Colonic mucosa (tissue), 4 donors: Measurements from ENCODE around the gene MPRIP. TPM values are rescaled to one million over a fixed set of nuclear protein-coding genes. Genes with fewer than 3 reads are reported as not detected.
"Not testable (repeated sequence)": the region's sequence is repeated elsewhere in the genome, so short reads cannot be mapped to it uniquely, and the experiment has no call there.

Source experiments
- DNase-seq: peaks from one replicate; pipeline ENCODE4 v3.0.0-alpha.2; 2020
- H3K27ac ChIP-seq: fragments of 200-600 bp; one replicate; pipeline ENCODE4 v1.8.0; 2021
- H3K27me3 ChIP-seq: fragments of 200-600 bp; one replicate; pipeline ENCODE4 v1.8.0; 2021
- H3K36me3 ChIP-seq: fragments of 200-600 bp; one replicate; pipeline ENCODE4 v1.8.0; 2021
- H3K4me1 ChIP-seq: fragments of 200-600 bp; one replicate; pipeline ENCODE4 v1.8.0; 2021; ENCODE audit warnings: mild to moderate bottlenecking
- H3K4me3 ChIP-seq: fragments of 200-600 bp; one replicate; pipeline ENCODE4 v1.8.0; 2021
- H3K9ac ChIP-seq, 2 donors: one replicate each; pipeline ENCODE4 v1.7.0; 2013; ENCODE audit warnings: control low read depth in 2 of 2, low read depth in 2 of 2, low read length in 2 of 2
- H3K9me3 ChIP-seq: fragments of 200-600 bp; one replicate; pipeline ENCODE4 v1.8.0; 2021
- CTCF ChIP-seq: fragments of 200-600 bp; IDR thresholded peaks from one replicate; pipeline ENCODE4 v1.8.0; 2022; ENCODE audit warnings: antibody characterized with exemption, mild to moderate bottlenecking
- intact Hi-C: fragments of 100-400 bp; cut with DNase I; formaldehyde crosslinking; loops from one replicate; pipeline ENCODE4 v1.14.1; 2022
- total RNA-seq, 2 donors: library from RNA; stranded (reverse); fragmentation: NEBNext Ultra II Directional in 1 of 2; extraction: Animal tissue kit (Norgen Biotek cat#: 25700) in 1 of 2; gene quantifications; one replicate each; pipeline ENCODE4 v1.2.1, GENCODE V29; 2021
- donor health status: healthy.
- donor health status: DM: no; HTN: no; CAD: no.
- donor health status: DM: no; HTN: no; CAD: no.

MPRIP gene
- total RNA-seq, 2 donors from 2014 or later = 146 to 211 TPM

- no peak for TF ChIP-seq CTCF
- Histone ChIP-seq H3K4me3 (no peak overlapping the region), H3K27ac (no peak overlapping the region), H3K9me3 (no peaks in the 10 kb centered on the region), H3K27me3 (no peaks in the 10 kb centered on the region), H3K4me1 (no peaks in the 10 kb centered on the region), H3K9ac (no peak overlapping the region), H3K36me3 (peaks cover 18% of the 10 kb centered on the region)
- no peak for DNase-seq
- intact Hi-C loops = no loop called here
Measured at GRCh38 chr17:17180141-17180603, 137.9 kb downstream of the MPRIP start.

- H3K27ac ChIP-seq = no peak overlapping the region
- H3K4me1 ChIP-seq = no peaks in the 10 kb centered on the region
- no peak overlapping the region for H3K4me3 ChIP-seq
- no peak for TF ChIP-seq CTCF
- intact Hi-C loops = no loop called here
- peaks cover 18% of the 10 kb centered on the region for H3K36me3 ChIP-seq
- H3K9ac ChIP-seq = no peak overlapping the region
- H3K9me3 ChIP-seq = no peaks in the 10 kb centered on the region
- DNase-seq = no peak
- no peaks in the 10 kb centered on the region for H3K27me3 ChIP-seq
Measured at GRCh38 chr17:17180741-17181525, 138.7 kb downstream of the MPRIP start.

- peaks cover 13% of the 10 kb centered on the region for H3K36me3 ChIP-seq
- no peaks in the 10 kb centered on the region for H3K4me1 ChIP-seq
- DNase-seq = no peak
- H3K9ac ChIP-seq = no peak overlapping the region
- H3K27ac ChIP-seq = no peak overlapping the region
- H3K9me3 ChIP-seq = no peaks in the 10 kb centered on the region
- H3K27me3 ChIP-seq = no peaks in the 10 kb centered on the region
- no peak for TF ChIP-seq CTCF
- H3K4me3 ChIP-seq = no peak overlapping the region
- intact Hi-C loops = no loop called here
Measured at GRCh38 chr17:17181666-17182597, 139.7 kb downstream of the MPRIP start.

GRCh38 chr17:17182598-17183136, 140.4 kb downstream of the MPRIP start:
- no peak overlapping the region for H3K4me3 ChIP-seq
- no peaks in the 10 kb centered on the region for H3K4me1 ChIP-seq
- intact Hi-C loops = no loop called here
- H3K36me3 ChIP-seq = peaks cover 7% of the 10 kb centered on the region
- H3K9me3 ChIP-seq = no peaks in the 10 kb centered on the region
- no peak for DNase-seq
- no peaks in the 10 kb centered on the region for H3K27me3 ChIP-seq
- no peak overlapping the region for H3K9ac ChIP-seq
- TF ChIP-seq CTCF = no peak
- H3K27ac ChIP-seq = no peak overlapping the region

- Histone ChIP-seq H3K36me3 (peaks cover 7% of the 10 kb centered on the region), H3K27ac (no peak overlapping the region), H3K27me3 (no peaks in the 10 kb centered on the region), H3K4me1 (no peaks in the 10 kb centered on the region), H3K9me3 (no peaks in the 10 kb centered on the region), H3K9ac (no peak overlapping the region), H3K4me3 (no peak overlapping the region)
- no peak for DNase-seq
- intact Hi-C loops = no loop called here
- no peak for TF ChIP-seq CTCF
Measured at GRCh38 chr17:17183744-17184143, 141.5 kb downstream of the MPRIP start.

- H3K27ac ChIP-seq, H3K27me3 ChIP-seq, H3K9ac ChIP-seq, H3K4me1 ChIP-seq, H3K36me3 ChIP-seq, H3K4me3 ChIP-seq, H3K9me3 ChIP-seq, intact Hi-C loops, DNase-seq: not testable (repeated sequence)
Measured at GRCh38 chr17:17184985-17185757, 142.9 kb downstream of the MPRIP start.
